SK-N-MC (cell line): Measurements from ENCODE around the gene PPP6R3.
"Not testable (repeated sequence)": the region's sequence is repeated elsewhere in the genome, so short reads cannot be mapped to it uniquely, and the experiment has no call there.

ENCODE experiments used
- DNase-seq: peaks from one replicate; pipeline ENCODE4 v3.0.0-alpha.2; 2011; ENCODE audit warnings: low read depth, low spot score
- H3K27ac ChIP-seq: fragments of 200-600 bp; sonication (generic); 2 replicates; pipeline ENCODE4 v1.5.1; 2016; ENCODE audit warnings: mixed run types
- H3K36me3 ChIP-seq: fragments of 200-600 bp; sonication (generic); 2 replicates; pipeline ENCODE4 v1.6.1; 2017; ENCODE audit warnings: antibody characterized with exemption, low read length, mixed read lengths; ENCODE audit not compliant: insufficient read depth
- H3K4me3 ChIP-seq: fragments of 200-600 bp; sonication (generic); 2 replicates; pipeline ENCODE4 v1.5.1; 2016
- H3K9ac ChIP-seq: fragments of 200-600 bp; sonication (generic); 2 replicates; pipeline ENCODE4 v1.8.0; 2017; ENCODE audit warnings: mixed run types, mixed read lengths; ENCODE audit not compliant: insufficient read length
- H3K9me3 ChIP-seq: fragments of 200-600 bp; sonication (generic); 2 replicates; pipeline ENCODE4 v1.6.1; 2017; ENCODE audit warnings: low read depth, mild to moderate bottlenecking, antibody characterized with exemption, low read length, moderate library complexity, mixed read lengths
- EZH2 ChIP-seq: fragments of 200-600 bp; sonication (generic); IDR thresholded peaks from one replicate; pipeline ENCODE4 v1.6.1; 2017; ENCODE audit warnings: antibody characterized with exemption
- FOXP2 ChIP-seq: optimal IDR thresholded peaks from 2 replicates; pipeline ENCODE3; 2011; ENCODE audit warnings: mild to moderate bottlenecking, moderate library complexity; ENCODE audit not compliant: insufficient read depth; ENCODE audit errors: extremely low read length, control extremely low read depth
- POLR2AphosphoS5 ChIP-seq: IDR thresholded peaks from 2 replicates; pipeline ENCODE4 v1.6.1; 2012; ENCODE audit warnings: mild to moderate bottlenecking, low read depth, low read length, borderline replicate concordance

PPP6R3 gene

GRCh38 chr11:68446046-68446725 lies 14.4 kb upstream of the PPP6R3 start:
- TF ChIP-seq FOXP2 (no peak), EZH2 (no peak), POLR2AphosphoS5 (no peak)
- Histone ChIP-seq H3K9me3 (no peaks in the 10 kb centered on the region), H3K27ac (no peak overlapping the region), H3K36me3 (peaks cover 23% of the 10 kb centered on the region; the same call in 1 of the 2 replicates), H3K9ac (no peak overlapping the region), H3K4me3 (no peak overlapping the region)
- no peak for DNase-seq

- Histone ChIP-seq H3K36me3 (peaks cover 23% of the 10 kb centered on the region; the same call in 1 of the 2 replicates), H3K27ac (no peak overlapping the region), H3K9me3 (no peaks in the 10 kb centered on the region), H3K9ac (no peak overlapping the region), H3K4me3 (no peak overlapping the region)
- no peak for DNase-seq
- TF ChIP-seq POLR2AphosphoS5 (no peak), FOXP2 (peak; percentile 30)
Observed at GRCh38 chr11:68447015-68447801, 13.3 kb upstream of the PPP6R3 start.

- not testable (repeated sequence) for DNase-seq, H3K27ac ChIP-seq, H3K9ac ChIP-seq, H3K9me3 ChIP-seq, H3K4me3 ChIP-seq
- H3K36me3 ChIP-seq = peaks cover 19% of the 10 kb centered on the region; the same call in 1 of the 2 replicates
Observed at GRCh38 chr11:68447914-68448313, 12.6 kb upstream of the PPP6R3 start.

- no peak overlapping the region for H3K4me3 ChIP-seq
- TF ChIP-seq EZH2 = no peak
- no peak for TF ChIP-seq FOXP2
- no peak for TF ChIP-seq POLR2AphosphoS5
- no peaks in the 10 kb centered on the region for H3K9me3 ChIP-seq
- no peak for DNase-seq
- no peak overlapping the region for H3K9ac ChIP-seq
- H3K27ac ChIP-seq = no peak overlapping the region
- peaks cover 19% of the 10 kb centered on the region; the same call in 1 of the 2 replicates for H3K36me3 ChIP-seq
Observed at GRCh38 chr11:68448604-68449011, 11.9 kb upstream of the PPP6R3 start.

GRCh38 chr11:68449951-68450350 lies 10.6 kb upstream of the PPP6R3 start:
- no peak for DNase-seq
- Histone ChIP-seq H3K27ac (no peak overlapping the region), H3K36me3 (peaks cover 19% of the 10 kb centered on the region; the same call in 1 of the 2 replicates), H3K9ac (no peak overlapping the region), H3K9me3 (no peaks in the 10 kb centered on the region), H3K4me3 (no peak overlapping the region)
- TF ChIP-seq EZH2 (no peak), POLR2AphosphoS5 (no peak), FOXP2 (no peak)

DNA sequence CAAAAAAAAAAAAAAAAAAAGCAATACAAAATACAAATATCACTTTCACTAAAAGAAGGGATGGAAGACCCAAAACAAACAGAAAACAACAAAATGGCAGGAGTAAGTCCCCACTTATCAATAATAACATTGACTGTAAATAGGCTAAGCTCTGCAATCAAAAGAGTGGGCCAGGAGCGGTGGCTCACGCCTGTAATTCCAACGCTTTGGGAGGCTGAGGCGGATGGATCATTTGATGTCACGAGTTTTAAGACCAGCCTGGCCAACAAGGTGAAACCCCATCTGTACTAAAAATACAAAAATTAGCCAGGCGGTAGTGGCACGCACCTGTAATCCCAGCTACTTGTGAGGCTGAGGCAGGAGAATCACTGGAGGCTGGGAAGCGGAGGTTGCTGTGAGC lies 9.8 kb upstream of the PPP6R3 start:
- H3K9ac ChIP-seq = no peak overlapping the region
- no peak for DNase-seq
- H3K36me3 ChIP-seq = peaks cover 19% of the 10 kb centered on the region; the same call in 1 of the 2 replicates
- TF ChIP-seq POLR2AphosphoS5 (no peak), FOXP2 (no peak), EZH2 (no peak)
- no peaks in the 10 kb centered on the region for H3K9me3 ChIP-seq
- H3K4me3 ChIP-seq = no peak overlapping the region
- no peak overlapping the region for H3K27ac ChIP-seq

DNA sequence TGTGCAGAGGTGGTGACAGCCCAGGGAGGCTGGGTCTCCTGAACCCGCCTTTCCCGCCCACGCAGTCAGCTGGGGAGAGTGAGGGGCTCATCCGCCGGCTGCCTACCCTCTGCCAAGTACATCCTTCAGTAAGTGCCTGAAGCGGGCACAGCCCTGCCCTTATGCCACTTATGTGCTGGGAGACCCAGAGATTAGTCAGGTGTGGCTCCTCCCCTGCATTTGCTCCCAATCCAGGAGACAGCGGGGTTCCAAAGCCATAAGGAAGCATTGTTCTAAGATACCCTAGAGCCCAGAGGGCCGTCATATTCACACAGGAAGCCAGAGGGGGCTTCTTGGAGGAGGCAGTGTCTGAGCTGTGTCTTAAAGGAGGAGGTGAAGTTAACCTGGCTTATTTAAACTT lies 5.8 kb upstream of the PPP6R3 start:
- DNase-seq = no peak
- TF ChIP-seq EZH2 (no peak), POLR2AphosphoS5 (no peak), FOXP2 (no peak)
- Histone ChIP-seq H3K9ac (no peak overlapping the region), H3K4me3 (no peak overlapping the region), H3K27ac (no peak overlapping the region), H3K36me3 (no peaks in the 10 kb centered on the region), H3K9me3 (no peaks in the 10 kb centered on the region)

DNA sequence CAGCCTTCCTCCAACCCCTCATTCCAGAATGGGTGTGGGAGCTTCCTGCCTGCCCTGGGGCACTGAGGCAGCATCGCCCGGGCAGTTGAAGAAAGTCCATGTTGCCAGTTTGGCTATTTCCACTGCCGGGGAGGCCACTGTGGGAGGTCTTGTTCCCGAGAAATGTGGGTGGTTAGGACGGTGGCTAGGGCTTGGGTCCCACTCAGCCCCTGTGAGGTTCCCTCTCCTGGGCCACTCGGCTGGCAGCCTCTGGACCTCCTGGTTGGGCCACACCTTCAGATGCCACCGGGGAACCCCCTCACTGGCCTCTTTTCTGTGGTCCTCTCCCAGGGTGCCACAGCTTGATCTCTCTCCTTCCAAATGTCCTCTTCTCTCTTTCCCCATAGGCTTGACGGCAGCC lies 5.1 kb upstream of the PPP6R3 start:
- H3K36me3 ChIP-seq = no peaks in the 10 kb centered on the region
- DNase-seq = no peak
- no peak overlapping the region for H3K4me3 ChIP-seq

More for the DNA sequence above, 5.1 kb upstream of the PPP6R3 start:
- Histone ChIP-seq H3K27ac (no peak overlapping the region), H3K9ac (no peak overlapping the region), H3K9me3 (no peaks in the 10 kb centered on the region)
- no peak for TF ChIP-seq FOXP2
- no peak for TF ChIP-seq POLR2AphosphoS5
- no peak for TF ChIP-seq EZH2
